Measurements from ENCODE around the gene BICC1.

DNA sequence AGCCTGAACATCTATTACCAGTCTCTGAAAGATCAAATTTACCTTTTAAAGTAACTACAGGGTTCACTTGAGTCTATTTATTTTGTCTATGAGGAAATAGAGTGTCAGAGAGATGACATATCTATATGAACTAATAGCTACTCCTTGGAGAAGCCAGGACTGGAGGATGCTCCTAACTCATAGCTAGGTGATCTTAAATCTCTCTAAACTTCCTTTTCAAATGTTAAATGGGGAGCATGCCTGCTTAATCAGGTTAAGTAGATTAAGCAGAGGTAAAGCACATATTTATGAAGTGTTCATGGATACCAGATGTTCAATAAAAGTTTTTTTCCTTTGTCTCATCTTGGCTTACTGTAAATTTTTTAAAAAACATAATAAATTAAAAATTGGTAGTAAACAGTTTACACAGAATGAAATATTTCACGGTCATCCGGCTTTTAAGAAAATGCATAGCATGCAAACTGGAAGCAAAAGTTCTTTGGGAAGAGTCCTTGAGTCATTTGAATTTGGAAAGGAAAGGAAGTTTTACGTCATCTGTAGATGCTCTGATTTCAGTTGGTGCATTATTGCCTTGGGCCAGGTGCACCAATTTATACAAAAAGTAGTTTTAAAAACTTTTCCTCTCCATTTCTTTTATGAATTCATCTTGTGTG lies 155.1 kb downstream of the BICC1 start:
- TF ChIP-seq, protein P1, sequence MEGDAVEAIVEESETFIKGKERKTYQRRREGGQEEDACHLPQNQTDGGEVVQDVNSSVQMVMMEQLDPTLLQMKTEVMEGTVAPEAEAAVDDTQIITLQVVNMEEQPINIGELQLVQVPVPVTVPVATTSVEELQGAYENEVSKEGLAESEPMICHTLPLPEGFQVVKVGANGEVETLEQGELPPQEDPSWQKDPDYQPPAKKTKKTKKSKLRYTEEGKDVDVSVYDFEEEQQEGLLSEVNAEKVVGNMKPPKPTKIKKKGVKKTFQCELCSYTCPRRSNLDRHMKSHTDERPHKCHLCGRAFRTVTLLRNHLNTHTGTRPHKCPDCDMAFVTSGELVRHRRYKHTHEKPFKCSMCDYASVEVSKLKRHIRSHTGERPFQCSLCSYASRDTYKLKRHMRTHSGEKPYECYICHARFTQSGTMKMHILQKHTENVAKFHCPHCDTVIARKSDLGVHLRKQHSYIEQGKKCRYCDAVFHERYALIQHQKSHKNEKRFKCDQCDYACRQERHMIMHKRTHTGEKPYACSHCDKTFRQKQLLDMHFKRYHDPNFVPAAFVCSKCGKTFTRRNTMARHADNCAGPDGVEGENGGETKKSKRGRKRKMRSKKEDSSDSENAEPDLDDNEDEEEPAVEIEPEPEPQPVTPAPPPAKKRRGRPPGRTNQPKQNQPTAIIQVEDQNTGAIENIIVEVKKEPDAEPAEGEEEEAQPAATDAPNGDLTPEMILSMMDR (optimal IDR thresholded peaks at IDR 0.05 in 1 of 3, IDR thresholded peaks at IDR 0.05 in 1 of 3, conservative IDR thresholded peaks at IDR 0.05 in 1 of 3; ENCODE audit: extremely low read depth in 1 of 3, insufficient read depth in 2 of 3, low read length in 3 of 3), result no peak
- no peak for TF ChIP-seq EZH2 (IDR thresholded peaks at IDR 0.05; ENCODE audit: low read length)

Measured in keratinocyte (primary cell).